SU-DHL-6 (cell line): ENCODE measurements around the gene TSC2.

Experiments
- H2AFZ ChIP-seq: fragments of 200-600 bp; sonication (generic); 2 replicates; pipeline ENCODE4 v1.6.1; 2014; ENCODE audit warnings: low read depth, mild to moderate bottlenecking, moderate library complexity, mixed read lengths, antibody characterized with exemption, low read length; ENCODE audit not compliant: severe bottlenecking
- H3F3A ChIP-seq: fragments of 200-600 bp; shearing (Covaris generic); 2 replicates; pipeline ENCODE4 v1.6.0; 2016; ENCODE audit warnings: antibody characterized with exemption, mild to moderate bottlenecking; ENCODE audit not compliant: insufficient read depth
- H3K27ac ChIP-seq: fragments of 200-600 bp; sonication (generic); 2 replicates; pipeline ENCODE4 v1.5.1; 2016; ENCODE audit warnings: low read depth, mild to moderate bottlenecking, low read length, moderate library complexity, mixed read lengths
- H3K27me3 ChIP-seq: fragments of 200-600 bp; sonication (generic), shearing (Covaris generic); 2 replicates; pipeline ENCODE4 v1.6.0; 2014; ENCODE audit warnings: mild to moderate bottlenecking, low read length
- H3K36me3 ChIP-seq: fragments of 200-600 bp; sonication (generic); 2 replicates; pipeline ENCODE4 v1.6.1; 2014; ENCODE audit warnings: mild to moderate bottlenecking, low read length, mixed read lengths
- H3K4me2 ChIP-seq: fragments of 300-600, 200-600 bp; shearing (Covaris generic), sonication (generic); 2 replicates; pipeline ENCODE4 v1.6.0; 2014; ENCODE audit warnings: low read length, low read depth, mild to moderate bottlenecking; ENCODE audit not compliant: poor library complexity, severe bottlenecking
- H3K4me3 ChIP-seq: fragments of 200-600 bp; sonication (generic); 2 replicates; pipeline ENCODE4 v1.5.1; 2014; ENCODE audit warnings: antibody characterized with exemption, low read length, mild to moderate bottlenecking, mixed read lengths; ENCODE audit not compliant: insufficient read depth, poor library complexity, severe bottlenecking
- H3K79me2 ChIP-seq: fragments of 200-600 bp; sonication (generic); 2 replicates; pipeline ENCODE4 v1.6.1; 2014; ENCODE audit warnings: mild to moderate bottlenecking, low read length, moderate library complexity; ENCODE audit not compliant: insufficient read depth
- H3K9ac ChIP-seq: fragments of 200-600 bp; sonication (generic); 2 replicates; pipeline ENCODE4 v1.7.0; 2014; ENCODE audit warnings: mild to moderate bottlenecking, low read length
- H3K9me2 ChIP-seq: fragments of 200-600 bp; sonication (generic); replicated peaks from 2 replicates; pipeline ENCODE4 v1.6.1; 2014; ENCODE audit warnings: low read length; ENCODE audit not compliant: insufficient read depth
- H3K9me3 ChIP-seq: fragments of 200-600 bp; sonication (generic); 2 replicates; pipeline ENCODE4 v1.6.1; 2014; ENCODE audit warnings: low read length, mixed read lengths; ENCODE audit not compliant: insufficient read depth
- H4K20me1 ChIP-seq: fragments of 200-600 bp; sonication (generic); 2 replicates; pipeline ENCODE4 v1.6.1; 2014; ENCODE audit warnings: low read depth, mild to moderate bottlenecking, antibody characterized with exemption, low read length, moderate library complexity, mixed read lengths
- EZH2phosphoT487 ChIP-seq: fragments of 200-600 bp; sonication (generic), shearing (Covaris generic); conservative IDR thresholded peaks from 2 replicates; pipeline ENCODE4 v1.6.1; 2018; ENCODE audit warnings: mild to moderate bottlenecking, antibody characterized with exemption, low read length, moderate library complexity, mixed read lengths
- TF ChIP-seq, protein P1 (sequence below): fragments of 200-600 bp; sonication (generic); IDR thresholded peaks from one replicate; pipeline ENCODE4 v1.5.1; 2017; ENCODE audit warnings: antibody characterized with exemption, mild to moderate bottlenecking, low read length, moderate library complexity; ENCODE audit not compliant: insufficient read depth, poor library complexity, severe bottlenecking

TSC2 gene

DNA sequence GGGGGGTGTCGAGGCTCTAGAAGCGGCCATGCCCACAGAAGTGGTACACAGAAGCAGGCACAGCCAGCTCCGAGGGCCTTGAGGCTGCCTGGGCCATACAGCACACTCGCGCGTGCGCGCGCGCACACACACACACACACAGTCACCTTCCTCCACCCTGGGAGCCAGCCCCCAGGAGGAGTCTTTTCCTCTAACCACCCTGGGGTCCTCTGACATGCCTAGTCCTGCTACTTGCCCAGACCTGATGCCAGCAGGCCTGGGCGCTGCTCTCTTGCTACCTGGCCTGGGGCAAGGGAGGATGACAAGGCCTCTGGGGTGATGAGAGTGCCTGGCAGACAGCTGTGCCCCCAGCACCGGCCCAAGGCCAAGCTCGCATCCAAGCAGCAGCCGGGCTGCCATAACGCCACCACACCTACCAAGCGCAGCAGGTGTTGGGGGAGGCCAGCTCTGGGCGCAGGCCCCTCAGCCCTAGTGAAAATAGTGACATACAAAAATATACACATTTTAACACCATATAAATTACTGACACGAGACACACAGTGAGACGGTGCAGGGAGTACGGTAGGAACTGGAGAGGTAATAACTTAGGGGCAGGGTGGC is 41.1 kb downstream of the TSC2 start:
- H3K36me3 ChIP-seq = no peaks in the 10 kb centered on the region
- TF ChIP-seq, protein P1, sequence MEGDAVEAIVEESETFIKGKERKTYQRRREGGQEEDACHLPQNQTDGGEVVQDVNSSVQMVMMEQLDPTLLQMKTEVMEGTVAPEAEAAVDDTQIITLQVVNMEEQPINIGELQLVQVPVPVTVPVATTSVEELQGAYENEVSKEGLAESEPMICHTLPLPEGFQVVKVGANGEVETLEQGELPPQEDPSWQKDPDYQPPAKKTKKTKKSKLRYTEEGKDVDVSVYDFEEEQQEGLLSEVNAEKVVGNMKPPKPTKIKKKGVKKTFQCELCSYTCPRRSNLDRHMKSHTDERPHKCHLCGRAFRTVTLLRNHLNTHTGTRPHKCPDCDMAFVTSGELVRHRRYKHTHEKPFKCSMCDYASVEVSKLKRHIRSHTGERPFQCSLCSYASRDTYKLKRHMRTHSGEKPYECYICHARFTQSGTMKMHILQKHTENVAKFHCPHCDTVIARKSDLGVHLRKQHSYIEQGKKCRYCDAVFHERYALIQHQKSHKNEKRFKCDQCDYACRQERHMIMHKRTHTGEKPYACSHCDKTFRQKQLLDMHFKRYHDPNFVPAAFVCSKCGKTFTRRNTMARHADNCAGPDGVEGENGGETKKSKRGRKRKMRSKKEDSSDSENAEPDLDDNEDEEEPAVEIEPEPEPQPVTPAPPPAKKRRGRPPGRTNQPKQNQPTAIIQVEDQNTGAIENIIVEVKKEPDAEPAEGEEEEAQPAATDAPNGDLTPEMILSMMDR = no peak
- TF ChIP-seq EZH2phosphoT487 = no peak
- H3K4me3 ChIP-seq = no peak overlapping the region
- no peaks in the 10 kb centered on the region for H3K79me2 ChIP-seq
- H3K9ac ChIP-seq = no peak overlapping the region
- no peaks in the 10 kb centered on the region for H3K27me3 ChIP-seq
- H2AFZ ChIP-seq = no peak overlapping the region
- no peaks in the 10 kb centered on the region for H4K20me1 ChIP-seq
- H3K27ac ChIP-seq = no peak overlapping the region
- H3F3A ChIP-seq = no peaks in the 10 kb centered on the region
- H3K4me2 ChIP-seq = no peak overlapping the region
- H3K9me3 ChIP-seq = no peaks in the 10 kb centered on the region
- no peaks in the 10 kb centered on the region for H3K9me2 ChIP-seq

DNA sequence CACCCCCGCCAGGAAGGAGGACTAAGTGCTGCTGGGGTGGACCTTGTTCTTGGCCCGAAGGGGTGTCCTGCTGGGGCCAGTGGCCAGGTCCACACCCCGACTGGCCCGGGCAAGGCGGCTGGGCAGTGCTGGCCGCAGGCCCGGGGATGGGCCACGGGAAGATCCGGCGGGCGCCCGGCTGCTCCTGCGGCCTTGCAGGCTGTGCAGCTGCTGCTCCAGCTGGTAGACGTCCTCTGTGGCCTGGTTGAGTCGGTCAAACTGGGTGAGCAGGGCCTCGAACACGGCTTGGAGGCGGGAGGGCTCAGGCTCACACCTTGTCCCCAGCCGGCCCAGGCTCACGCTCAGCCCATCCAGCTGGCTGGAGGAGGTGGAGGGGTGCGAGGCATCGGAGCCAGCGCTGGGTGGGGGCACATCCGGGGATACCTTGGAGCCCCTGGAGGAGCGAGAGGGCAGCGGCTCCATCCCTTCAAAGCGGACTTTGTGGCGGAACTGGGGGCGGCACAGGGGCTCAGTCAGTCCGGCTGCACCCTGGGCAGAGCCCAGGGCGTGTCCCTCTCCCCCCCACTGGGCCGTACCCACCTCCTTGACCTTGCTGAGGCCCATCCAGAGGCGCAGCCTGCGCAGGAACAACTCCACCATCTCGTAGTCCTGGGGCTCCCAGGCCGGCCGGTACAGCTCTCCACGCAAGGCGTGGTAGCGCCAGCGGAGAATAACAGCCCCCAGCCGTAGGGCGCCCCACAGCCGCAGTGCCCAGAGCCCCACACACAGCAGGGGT is 42.1 kb downstream of the TSC2 start:
- H3K4me3 ChIP-seq = no peak overlapping the region
- H3F3A ChIP-seq = no peaks in the 10 kb centered on the region
- H2AFZ ChIP-seq = no peak overlapping the region
- no peaks in the 10 kb centered on the region for H3K9me2 ChIP-seq
- no peak for TF ChIP-seq EZH2phosphoT487
- TF ChIP-seq, protein P1 = no peak
- H4K20me1 ChIP-seq = no peaks in the 10 kb centered on the region
- H3K79me2 ChIP-seq = no peaks in the 10 kb centered on the region
- H3K27me3 ChIP-seq = no peaks in the 10 kb centered on the region
- H3K36me3 ChIP-seq = no peaks in the 10 kb centered on the region
- H3K4me2 ChIP-seq = no peak overlapping the region
- no peak overlapping the region for H3K9ac ChIP-seq
- no peaks in the 10 kb centered on the region for H3K9me3 ChIP-seq
- H3K27ac ChIP-seq = no peak overlapping the region

DNA sequence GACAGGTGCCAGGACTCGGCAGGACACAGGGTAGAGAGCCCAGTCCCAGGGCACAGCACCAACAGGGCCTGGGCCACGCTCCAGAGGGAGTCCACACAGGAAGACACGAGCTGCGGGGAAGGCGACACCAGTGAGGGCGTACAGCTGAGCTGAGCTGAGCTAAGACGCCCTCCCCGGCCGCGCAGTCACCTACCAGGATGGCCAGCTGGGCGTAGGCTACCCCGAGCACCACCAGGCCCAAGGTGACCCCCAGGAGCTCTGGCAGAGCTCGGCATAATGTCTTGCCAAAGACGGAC is 42.6 kb downstream of the TSC2 start:
- Histone ChIP-seq H3K4me2 (no peak overlapping the region), H3K27me3 (no peaks in the 10 kb centered on the region), H3K4me3 (no peak overlapping the region), H3K9me2 (no peaks in the 10 kb centered on the region), H3K79me2 (no peaks in the 10 kb centered on the region), H3K9me3 (no peaks in the 10 kb centered on the region), H2AFZ (no peak overlapping the region), H3F3A (no peaks in the 10 kb centered on the region), H3K27ac (no peak overlapping the region), H3K9ac (no peak overlapping the region), H4K20me1 (no peaks in the 10 kb centered on the region), H3K36me3 (no peaks in the 10 kb centered on the region)
- no peak for TF ChIP-seq EZH2phosphoT487
- TF ChIP-seq, protein P1 = no peak
